K562 (cell line): ENCODE measurements around the gene PCNX2.

Experiments used
- CBX3 ChIP-seq, 2 experiments: IDR thresholded peaks; 1 replicate in 1 of 2; 2 replicates in 1 of 2; pipeline ENCODE4 v1.6.1; 2012; ENCODE audit warnings: inconsistent platforms in 2 of 2, low read length in 2 of 2, borderline replicate concordance in 1 of 2, control low read depth in 1 of 2
- CTCF ChIP-seq, 3 experiments: IDR thresholded peaks in 2 of 3; conservative IDR thresholded peaks in 1 of 3; 2 replicates each; pipeline ENCODE4 v1.5.1; 2011 to 2012; ENCODE audit warnings: low read length in 3 of 3, mild to moderate bottlenecking in 3 of 3, control low read depth in 2 of 3, improper control_type of control experiment in 1 of 3, inconsistent platforms in 1 of 3, low read depth in 1 of 3, mixed read lengths in 1 of 3, moderate library complexity in 1 of 3; ENCODE audit not compliant: insufficient read depth in 2 of 3
- EZH2 ChIP-seq: IDR thresholded peaks from 2 replicates; pipeline ENCODE4 v1.6.1; 2012; ENCODE audit warnings: low read depth, mild to moderate bottlenecking, inconsistent platforms, low read length, borderline replicate concordance
- GTF2F1 ChIP-seq: IDR thresholded peaks from 2 replicates; pipeline ENCODE4 v1.6.1; 2011; ENCODE audit warnings: low read depth, low read length, improper control_type of control experiment
- JUN ChIP-seq, 2 experiments: sonication (generic) in 1 of 2; formaldehyde crosslinking in 1 of 2; IDR thresholded peaks; 2 replicates each; pipeline versions ENCODE4 v1.6.1 to v1.8.0; 2012 to 2022; ENCODE audit warnings: borderline replicate concordance in 2 of 2, mild to moderate bottlenecking in 2 of 2, improper control_type of control experiment in 1 of 2, low read depth in 1 of 2, low read length in 1 of 2, missing genetic modification reagents in 1 of 2
- MAX ChIP-seq: sonication (generic); formaldehyde crosslinking; IDR thresholded peaks from 2 replicates; pipeline ENCODE4 v1.9.0; 2022; ENCODE audit warnings: mild to moderate bottlenecking, missing genetic modification reagents
- MYBL2 ChIP-seq, 2 experiments: fragments of 450-650 bp in 1 of 2; sonication (generic) in 1 of 2; formaldehyde crosslinking in 1 of 2; IDR thresholded peaks; 2 replicates each; pipeline versions ENCODE4 v1.6.1 to v1.8.1; 2017 to 2022; ENCODE audit warnings: borderline replicate concordance in 1 of 2, inconsistent platforms in 1 of 2, low read depth in 1 of 2, mild to moderate bottlenecking in 1 of 2, missing genetic modification reagents in 1 of 2, moderate library complexity in 1 of 2
- POLR2A ChIP-seq: fragments of 450-650 bp; conservative IDR thresholded peaks from 2 replicates; pipeline ENCODE4 v1.6.1; 2016
- REST ChIP-seq, 2 experiments: fragments of 450-650 bp; formaldehyde crosslinking in 1 of 2; IDR thresholded peaks; 2 replicates each; pipeline versions ENCODE4 v1.4.0 to v1.6.1; 2014 to 2020; ENCODE audit warnings: mild to moderate bottlenecking in 2 of 2, borderline replicate concordance in 1 of 2, low read depth in 1 of 2
- RNF2 ChIP-seq: sonication (generic); IDR thresholded peaks from 2 replicates; pipeline ENCODE4 v1.6.1; 2016
- SPI1 ChIP-seq: IDR thresholded peaks from 2 replicates; pipeline ENCODE4 v1.6.1; 2011; ENCODE audit warnings: low read depth, low read length, control low read depth, borderline replicate concordance
- YBX1 ChIP-seq: fragments of 450-650 bp; IDR thresholded peaks from 2 replicates; pipeline ENCODE4 v1.7.1; 2016; ENCODE audit warnings: mild to moderate bottlenecking
- ZFP30 ChIP-seq: fragments of 250-450 bp; sonication (Bioruptor Pico); IDR thresholded peaks from 2 replicates; pipeline ENCODE4 v1.8.0; 2022; ENCODE audit warnings: moderate library complexity, mild to moderate bottlenecking, inconsistent platforms, borderline replicate concordance
- ZNF398 ChIP-seq: fragments of 250-450 bp; sonication (Bioruptor Pico); IDR thresholded peaks from 2 replicates; pipeline ENCODE4 v1.8.0; 2021; ENCODE audit warnings: moderate library complexity, mild to moderate bottlenecking, inconsistent platforms

- no peak for TF ChIP-seq ZFP30 (CRISPR knock-in tag)
- no peak for TF ChIP-seq SPI1
- no peak for TF ChIP-seq CTCF (IDR thresholded peaks at IDR 0.05 in 2 of 3, conservative IDR thresholded peaks at IDR 0.05 in 1 of 3; ENCODE audit: insufficient read depth in 2 of 3, low read depth in 1 of 3, low read length in 3 of 3)
- TF ChIP-seq MYBL2 (IDR thresholded peaks at IDR 0.05; ENCODE audit: low read depth), result no peak
- TF ChIP-seq MYBL2 (CRISPR knock-in tag; IDR thresholded peaks at IDR 0.05; ENCODE audit: borderline replicate concordance), result no peak
- TF ChIP-seq ZNF398 (CRISPR knock-in tag), result no peak
- no peak for TF ChIP-seq EZH2
- TF ChIP-seq CBX3 (IDR thresholded peaks at IDR 0.05; ENCODE audit: borderline replicate concordance in 1 of 2, low read length in 2 of 2), result no peak
- no peak for TF ChIP-seq REST (IDR thresholded peaks at IDR 0.05; ENCODE audit: borderline replicate concordance)
- TF ChIP-seq REST (CRISPR knock-in tag; IDR thresholded peaks at IDR 0.05; ENCODE audit: low read depth), result no peak
- TF ChIP-seq MAX (CRISPR knock-in tag), result no peak
- TF ChIP-seq YBX1, result no peak
- TF ChIP-seq RNF2, result no peak
- no peak for TF ChIP-seq POLR2A
- TF ChIP-seq GTF2F1, result no peak
- no peak for TF ChIP-seq JUN (IDR thresholded peaks at IDR 0.05; ENCODE audit: borderline replicate concordance, low read depth, low read length)
- no peak for TF ChIP-seq JUN (CRISPR knock-in tag; IDR thresholded peaks at IDR 0.05; ENCODE audit: borderline replicate concordance)
Observed at GRCh38 chr1:233253832-233254331, 41.6 kb downstream of the PCNX2 start.
